K562 (cell line): ENCODE data around the gene CHRND.

Experiments
- EZH2 ChIP-seq: IDR thresholded peaks from 2 replicates; pipeline ENCODE4 v1.6.1; 2012; ENCODE audit warnings: low read depth, mild to moderate bottlenecking, inconsistent platforms, low read length, borderline replicate concordance
- SREBF2 ChIP-seq: sonication (generic); formaldehyde crosslinking; IDR thresholded peaks from 2 replicates; pipeline ENCODE4 v1.4.0; 2020; ENCODE audit warnings: mild to moderate bottlenecking, missing genetic modification reagents
- ZBTB2 ChIP-seq: fragments of 450-650 bp; IDR thresholded peaks from 2 replicates; pipeline ENCODE4 v1.6.1; 2016; ENCODE audit warnings: antibody characterized with exemption

DNA sequence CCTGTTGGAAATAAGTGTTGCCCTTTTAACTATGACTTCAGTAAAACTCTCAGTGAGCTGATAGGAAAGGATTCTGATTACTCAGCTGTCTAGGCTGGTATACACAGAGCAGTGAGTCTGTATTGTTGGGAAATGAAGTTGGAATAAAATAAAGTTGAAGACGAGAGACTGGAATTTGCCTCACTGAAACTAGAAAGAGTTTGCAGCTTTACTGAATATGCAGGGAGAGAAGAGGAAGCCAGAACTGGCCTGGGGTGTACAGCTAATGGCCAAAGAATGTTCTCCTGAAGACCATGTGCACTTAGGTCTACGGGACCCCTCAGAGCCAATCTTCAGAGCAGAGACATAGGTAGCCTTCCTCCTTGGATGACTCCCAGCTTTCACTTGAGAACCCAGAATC, 51.0 kb downstream of the CHRND start:
- TF ChIP-seq EZH2 (no peak), ZBTB2 (no peak), SREBF2 (no peak)
